B cell (primary cell): ENCODE measurements around the gene FOSB. TPM values are rescaled to one million over a fixed set of nuclear protein-coding genes. Genes with fewer than 3 reads are reported as not detected.

Source experiments
- ATAC-seq: fragments of 200-7000 bp; cut with Tn5 transposase; one replicate; pipeline ENCODE4 v1.10.0; 2021; ENCODE audit warnings: low read depth, mild to moderate bottlenecking, moderate number of reproducible peaks, moderate library complexity
- CTCF ChIA-PET: fragments of 350-600 bp; sonication (Branson Sonifier 250); formaldehyde crosslinking; loops from one replicate; lab custom pipeline; 2021; ENCODE audit warnings: antibody characterized with exemption, inconsistent platforms; lab: Charles Lee
- POLR2A ChIA-PET: fragments of 350-600 bp; sonication (Branson Sonifier 250); formaldehyde crosslinking; loops from one replicate; lab custom pipeline; 2021; ENCODE audit warnings: antibody characterized with exemption; lab: Charles Lee
- DNase-seq: peaks from one replicate; pipeline ENCODE4 v3.0.0; 2013
- H2AFZ ChIP-seq: 2 replicates; pipeline ENCODE4 v1.6.1; 2012; ENCODE audit warnings: mild to moderate bottlenecking, low read depth, low read length; ENCODE audit not compliant: insufficient read depth, poor library complexity, severe bottlenecking
- H3K27ac ChIP-seq, 2 donors: 1 replicate in 1 of 2; 2 replicates in 1 of 2; pipeline ENCODE4 v1.5.1; 2012 to 2013; ENCODE audit warnings: low read length in 2 of 2, mild to moderate bottlenecking in 2 of 2, moderate library complexity in 1 of 2
- H3K27me3 ChIP-seq, 4 experiments: fragments of 200-600 bp in 1 of 4; sonication (generic) in 1 of 4; replicated peaks in 1 of 4; 1 replicate in 2 of 4; 2 replicates in 2 of 4; pipeline versions ENCODE4 v1.6.1 to v1.7.0; 2013 to 2016; ENCODE audit warnings: low read length in 3 of 4, mild to moderate bottlenecking in 2 of 4, mixed read lengths in 1 of 4, moderate library complexity in 1 of 4; ENCODE audit not compliant: insufficient read depth in 4 of 4, control insufficient read depth in 3 of 4; ENCODE audit errors: control extremely low read depth in 1 of 4
- H3K36me3 ChIP-seq, 2 experiments: replicated peaks in 1 of 2; 1 replicate in 1 of 2; 2 replicates in 1 of 2; pipeline versions ENCODE4 v1.6.1 to v1.7.1; 2013; ENCODE audit warnings: low read length in 1 of 2; ENCODE audit not compliant: insufficient read depth in 2 of 2, control insufficient read depth in 1 of 2; ENCODE audit errors: control extremely low read depth in 1 of 2, extremely low read depth in 1 of 2
- H3K4me1 ChIP-seq, 2 donors: fragments of 200-600 bp in 1 of 2; sonication (generic) in 1 of 2; 1 replicate in 1 of 2; 2 replicates in 1 of 2; pipeline versions ENCODE4 v1.5.1 to v1.6.1; 2013 to 2017; ENCODE audit warnings: low read length in 2 of 2; ENCODE audit not compliant: control insufficient read depth in 2 of 2, insufficient read depth in 2 of 2
- H3K4me2 ChIP-seq: replicated peaks from 2 replicates; pipeline ENCODE3; 2012; ENCODE audit warnings: mild to moderate bottlenecking, low read depth, low read length; ENCODE audit not compliant: poor library complexity, severe bottlenecking
- H3K4me3 ChIP-seq, 5 experiments: fragments of 200-600 bp in 1 of 5; sonication (generic) in 1 of 5; 1 replicate in 3 of 5; 2 replicates in 2 of 5; pipeline versions ENCODE4 v1.5.1 to v1.7.0; 2011 to 2016; ENCODE audit warnings: low read length in 4 of 5, mild to moderate bottlenecking in 4 of 5, low read depth in 2 of 5, control low read depth in 1 of 5, moderate library complexity in 1 of 5; ENCODE audit not compliant: insufficient read depth in 1 of 5; ENCODE audit errors: control extremely low read depth in 1 of 5, extremely low read depth in 1 of 5
- H3K79me2 ChIP-seq: fragments of 200-600 bp; sonication (generic); one replicate; pipeline ENCODE4 v1.6.0; 2016; ENCODE audit warnings: low read length; ENCODE audit not compliant: control insufficient read depth, insufficient read depth
- H3K9ac ChIP-seq: fragments of 200-600 bp; sonication (generic); 2 replicates; pipeline ENCODE4 v1.6.1; 2017; ENCODE audit warnings: mild to moderate bottlenecking, low read length, moderate library complexity
- H3K9me3 ChIP-seq, 3 donors: one replicate each; pipeline versions ENCODE4 v1.6.1 to v1.7.1; 2013; ENCODE audit warnings: low read length in 2 of 3; ENCODE audit not compliant: control insufficient read depth in 2 of 3, insufficient read depth in 1 of 3; ENCODE audit errors: control extremely low read depth in 1 of 3
- H4K20me1 ChIP-seq: 2 replicates; pipeline ENCODE4 v1.6.0; 2012; ENCODE audit warnings: mild to moderate bottlenecking, low read length; ENCODE audit not compliant: insufficient read depth, control insufficient read depth, poor library complexity, severe bottlenecking
- H3K27ac Mint-ChIP-seq: one replicate; pipeline ENCODE4 v1.8.0; 2021; ENCODE audit warnings: mixed read lengths
- H3K27me3 Mint-ChIP-seq: one replicate; pipeline ENCODE4 v1.8.0; 2021; ENCODE audit warnings: mixed read lengths
- H3K4me1 Mint-ChIP-seq: one replicate; pipeline ENCODE4 v1.8.0; 2021; ENCODE audit warnings: mixed read lengths
- H3K4me3 Mint-ChIP-seq: one replicate; pipeline ENCODE4 v1.8.0; 2021; ENCODE audit warnings: mixed read lengths
- H3K9me3 Mint-ChIP-seq: one replicate; pipeline ENCODE4 v1.8.0; 2022; ENCODE audit warnings: mixed read lengths; ENCODE audit not compliant: insufficient read depth
- EZH2 ChIP-seq: IDR thresholded peaks from 2 replicates; pipeline ENCODE4 v1.6.1; 2012; ENCODE audit warnings: borderline replicate concordance, low read depth, mild to moderate bottlenecking, moderate library complexity, low read length; ENCODE audit not compliant: insufficient read depth, poor library complexity, severe bottlenecking
- WGBS: methylation state at CpG from one replicate; pipeline ENCODE4 v1.1.5; 2013; ENCODE audit warnings: missing lambda C conversion rate; ENCODE audit not compliant: insufficient coverage; 5-methylcytosine and 5-hydroxymethylcytosine counted together
- intact Hi-C: fragments of 100-400 bp; cut with micrococcal nuclease; formaldehyde crosslinking; loops from one replicate; pipeline ENCODE4 v1.10.0; 2022
- polyA minus RNA-seq: library from RNA; depleted of rRNA, polyadenylated mRNA; stranded (reverse); fragments of >200 nt; gene quantifications from 2 replicates; pipeline ENCODE4 v1.2.3, GENCODE V29; 2012
- polyA plus RNA-seq: library from polyadenylated mRNA; depleted of rRNA; stranded (reverse); fragments of >200 nt; gene quantifications from 2 replicates; pipeline ENCODE4 v1.2.3, GENCODE V29; 2012
- total RNA-seq, 2 donors: library from RNA; stranded (reverse); fragments of 120-200 nt in 1 of 2; gene quantifications; 1 replicate in 1 of 2; 2 replicates in 1 of 2; pipeline versions ENCODE4 v1.2.3 to v1.2.4, GENCODE V29; 2013 to 2022
- TF ChIP-seq, protein P1 (sequence below): fragments of 200-600 bp; IDR thresholded peaks from one replicate; pipeline ENCODE4 v1.8.0; 2022; ENCODE audit warnings: antibody characterized with exemption, mild to moderate bottlenecking

Gene FOSB
- total RNA-seq (39.6 and 40.9 TPM in 2 replicates), polyA plus RNA-seq (1,887 and 2,860 TPM in 2 replicates), polyA minus RNA-seq (811 and 1,702 TPM in 2 replicates)
- total RNA-seq (2013), result 215 TPM

DNA sequence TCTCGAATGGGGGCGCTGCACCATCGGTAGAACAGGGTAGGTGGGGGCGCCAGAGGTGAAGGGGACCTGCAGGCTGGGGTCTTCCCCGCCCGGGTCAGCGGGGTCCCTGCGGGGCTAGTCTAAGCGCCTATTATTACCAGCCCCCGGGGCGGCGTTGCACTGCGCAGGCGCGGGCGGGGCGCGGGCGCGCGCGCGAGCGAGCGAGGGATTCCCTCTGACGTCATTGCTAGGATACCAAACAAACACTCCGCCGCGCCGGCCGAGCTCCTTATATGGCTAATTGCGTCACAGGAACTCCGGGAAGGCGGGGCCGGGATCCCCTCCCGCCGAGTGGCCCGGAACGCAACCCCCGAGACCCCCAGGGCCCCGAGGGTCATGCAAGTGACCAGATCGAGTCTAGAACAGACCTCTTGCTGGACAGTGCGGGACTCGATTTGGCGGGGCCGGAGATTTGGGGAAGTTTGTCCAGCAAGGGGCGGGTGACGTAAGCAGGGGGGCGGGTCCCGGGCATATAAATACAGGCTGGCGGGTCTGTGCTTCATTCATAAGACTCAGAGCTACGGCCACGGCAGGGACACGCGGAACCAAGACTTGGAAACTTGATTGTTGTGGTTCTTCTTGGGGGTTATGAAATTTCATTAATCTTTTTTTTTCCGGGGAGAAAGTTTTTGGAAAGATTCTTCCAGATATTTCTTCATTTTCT lies at the start of gene FOSB:
FOSB (plus strand) TSS at position 541 of the 703 bp plus-strand sequence. CDS start 591 bp downstream, outside the sequence.
- H3K79me2 ChIP-seq, result no peaks in the 10 kb centered on the region
- intact Hi-C loops, result loop anchor here (1.0 to 2.0 kb wide), 3 partner anchors 16 to 24 kb away; no protein-coding TSS in a partner anchor
- H4K20me1 ChIP-seq, result peaks cover 45% of the 10 kb centered on the region
- Mint-ChIP-seq H3K27me3 (peaks cover 13% of the 10 kb centered on the region), H3K9me3 (no peaks in the 10 kb centered on the region), H3K27ac (peak within 1 kb of the TSS; percentile 95), H3K4me3 (peak within 1 kb of the TSS; percentile 92), H3K4me1 (peaks cover 45% of the 10 kb centered on the region)
- TF ChIP-seq, protein P1, sequence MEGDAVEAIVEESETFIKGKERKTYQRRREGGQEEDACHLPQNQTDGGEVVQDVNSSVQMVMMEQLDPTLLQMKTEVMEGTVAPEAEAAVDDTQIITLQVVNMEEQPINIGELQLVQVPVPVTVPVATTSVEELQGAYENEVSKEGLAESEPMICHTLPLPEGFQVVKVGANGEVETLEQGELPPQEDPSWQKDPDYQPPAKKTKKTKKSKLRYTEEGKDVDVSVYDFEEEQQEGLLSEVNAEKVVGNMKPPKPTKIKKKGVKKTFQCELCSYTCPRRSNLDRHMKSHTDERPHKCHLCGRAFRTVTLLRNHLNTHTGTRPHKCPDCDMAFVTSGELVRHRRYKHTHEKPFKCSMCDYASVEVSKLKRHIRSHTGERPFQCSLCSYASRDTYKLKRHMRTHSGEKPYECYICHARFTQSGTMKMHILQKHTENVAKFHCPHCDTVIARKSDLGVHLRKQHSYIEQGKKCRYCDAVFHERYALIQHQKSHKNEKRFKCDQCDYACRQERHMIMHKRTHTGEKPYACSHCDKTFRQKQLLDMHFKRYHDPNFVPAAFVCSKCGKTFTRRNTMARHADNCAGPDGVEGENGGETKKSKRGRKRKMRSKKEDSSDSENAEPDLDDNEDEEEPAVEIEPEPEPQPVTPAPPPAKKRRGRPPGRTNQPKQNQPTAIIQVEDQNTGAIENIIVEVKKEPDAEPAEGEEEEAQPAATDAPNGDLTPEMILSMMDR, result no peak
- TF ChIP-seq EZH2, result no peak
- under 1% methylated on average over 50 of the region's 56 CpGs for WGBS
- H2AFZ ChIP-seq, result peak within 1 kb of the TSS; percentile 86
- no peaks in the 10 kb centered on the region for H3K36me3 ChIP-seq
- H3K9me3 ChIP-seq, result no peaks in the 10 kb centered on the region
- H3K4me1 ChIP-seq, result peaks cover 33 to 52% of the 10 kb centered on the region in 2 donors
- ATAC-seq (peak; percentile 31), DNase-seq (peak; percentile 99)
- H3K4me3 ChIP-seq, result peak within 1 kb of the TSS; percentile 68 to 100 (median 95)
- POLR2A ChIA-PET, result interaction anchor here (0.6 to 4.2 kb wide), 13 partner anchors 10 to 1714 kb away, joined by 3 to 45 read pairs (median 6); partner anchors contain the start of genes ERCC1, QPCTL and SNRPD2
- peak within 1 kb of the TSS; percentile 99 for H3K9ac ChIP-seq
- H3K27ac ChIP-seq, result peak within 1 kb of the TSS; percentile 96 to 100
- CTCF ChIA-PET, result interaction anchor here (0.8 to 7.3 kb wide), 9 partner anchors 9 to 174 kb away, joined by 3 to 98 read pairs (median 7); no protein-coding TSS in a partner anchor
- H3K4me2 ChIP-seq, result peak within 1 kb of the TSS; percentile 93
- peaks cover 0 to 20% (median 9%) of the 10 kb centered on the region in 4 experiments for H3K27me3 ChIP-seq

GRCh38 chr19:45418802-45419201 lies 49.0 kb upstream of the FOSB start:
- no peaks in the 10 kb centered on the region for H3K27me3 ChIP-seq
- H3K79me2 ChIP-seq, result peaks cover 37% of the 10 kb centered on the region
- H3K4me3 ChIP-seq, result no peak overlapping the region
- Mint-ChIP-seq H3K27ac (peak overlapping the region; percentile 88), H3K27me3 (no peaks in the 10 kb centered on the region), H3K9me3 (no peaks in the 10 kb centered on the region), H3K4me1 (peaks cover 43% of the 10 kb centered on the region), H3K4me3 (peak overlapping the region; percentile 71)
- peaks cover 5% of the 10 kb centered on the region for H4K20me1 ChIP-seq
- no peak overlapping the region for H2AFZ ChIP-seq
- ChIA-PET CTCF (interaction anchor here (2.5 kb wide), 1 partner anchor 17 kb away, joined by 8 read pairs; no protein-coding TSS in a partner anchor), POLR2A (no interaction called here)
- intact Hi-C loops, result loop anchor here (1.0 kb wide), 1 partner anchor 13 kb away; the partner anchor contains the start of gene POLR1G
- H3K9me3 ChIP-seq, result no peaks in the 10 kb centered on the region
- peak overlapping the region; percentile 74 for H3K4me2 ChIP-seq
- peaks cover 22 to 46% of the 10 kb centered on the region in 2 donors for H3K4me1 ChIP-seq
- TF ChIP-seq, protein P1, result no peak
- no peak for TF ChIP-seq EZH2
- 0% methylated on average over 2 of the region's 9 CpGs for WGBS
- peaks cover 0 to 36% of the 10 kb centered on the region in 2 experiments for H3K36me3 ChIP-seq
- DNase-seq, result no peak
- peak overlapping the region in 1 of 2 donors; percentile 44 for H3K27ac ChIP-seq
- H3K9ac ChIP-seq, result peak overlapping the region; percentile 27
- ATAC-seq, result no peak
